GM19468 (cell line): ENCODE results near the gene CCDC9.
A peak's percentile ranks its signal among the peaks of the same experiment; 100 is the strongest.
"Not testable (repeated sequence)": the region's sequence is repeated elsewhere in the genome, so short reads cannot be mapped to it uniquely, and the experiment has no call there.

Experiments
- ATAC-seq: cut with Tn5 transposase; IDR thresholded peaks from one replicate; pipeline ENCODE4 v1.9.1; 2021; ENCODE audit warnings: mild to moderate bottlenecking, moderate library complexity, moderate number of reproducible peaks; ENCODE audit not compliant: unreplicated experiment; ENCODE audit errors: extremely low read depth

CCDC9 gene

DNA sequence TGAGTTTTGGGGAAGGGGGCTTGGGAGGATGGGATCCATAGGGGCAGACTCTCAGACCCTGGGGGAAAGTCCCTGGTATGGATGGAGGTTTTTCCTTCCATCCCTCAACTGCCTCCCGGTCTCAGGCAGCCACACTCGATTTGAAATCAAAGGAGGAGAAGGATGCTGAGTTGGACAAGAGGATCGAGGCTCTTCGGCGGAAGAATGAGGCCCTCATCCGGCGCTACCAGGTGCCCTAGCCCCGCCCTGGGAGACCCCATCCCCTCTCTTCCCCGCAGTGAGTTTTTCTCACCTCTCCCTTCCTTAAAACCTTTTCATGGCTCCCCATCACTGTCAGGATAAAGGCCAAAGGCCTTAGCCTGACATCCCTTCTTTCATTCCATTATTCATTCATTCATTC lies 2.1 kb downstream of the CCDC9 start:
- no peak for ATAC-seq

DNA sequence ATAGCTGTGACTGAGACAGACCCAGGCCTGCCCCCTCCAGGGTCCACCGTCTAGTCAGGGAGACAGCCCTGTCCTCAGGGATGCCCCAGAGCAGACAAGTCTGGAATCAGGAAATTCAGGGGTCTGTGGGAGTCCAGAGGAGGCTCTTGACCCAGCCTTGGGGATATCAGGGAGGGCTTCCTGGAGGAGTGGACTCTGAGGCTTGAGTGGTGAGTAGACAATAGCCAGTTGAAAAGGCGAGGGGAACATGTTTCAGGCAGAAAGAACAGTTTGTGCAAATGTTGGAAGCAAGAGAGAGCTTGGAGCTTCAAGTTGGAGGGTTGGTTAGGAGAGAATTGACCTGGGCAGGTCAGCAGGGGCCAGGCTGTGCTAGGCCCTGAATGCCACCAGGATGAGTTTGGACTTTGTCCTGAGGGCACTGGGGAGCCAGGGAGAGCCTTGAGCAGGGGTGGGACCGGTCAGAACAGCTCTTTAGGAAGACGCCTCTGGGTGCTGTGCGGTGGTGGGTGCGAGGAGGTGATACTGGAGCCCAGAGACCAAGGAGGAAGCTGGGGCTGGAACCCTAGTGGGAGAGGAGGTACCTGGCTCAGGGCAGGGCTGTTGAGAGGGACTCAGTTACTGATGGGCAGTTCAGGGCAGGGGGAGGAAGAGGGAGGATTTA lies 2.7 kb downstream of the CCDC9 start:
- ATAC-seq = no peak

DNA sequence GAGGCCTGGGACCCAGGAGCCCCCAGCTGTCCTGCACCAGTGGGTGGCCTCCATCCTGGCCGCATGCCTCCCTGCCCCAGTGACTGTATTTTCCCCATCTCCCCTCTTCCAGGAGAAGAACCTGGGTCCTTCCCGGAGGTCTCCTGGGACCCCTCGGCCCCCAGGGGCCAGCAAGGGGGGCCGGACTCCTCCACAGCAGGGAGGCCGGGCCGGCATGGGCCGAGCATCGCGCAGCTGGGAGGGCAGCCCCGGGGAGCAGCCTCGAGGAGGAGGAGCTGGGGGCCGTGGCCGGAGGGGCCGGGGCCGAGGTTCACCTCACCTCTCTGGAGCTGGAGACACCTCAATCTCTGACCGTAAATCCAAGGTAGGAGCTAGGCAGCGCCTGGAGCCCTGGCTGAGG lies 4.2 kb downstream of the CCDC9 start:
- ATAC-seq = no peak

DNA sequence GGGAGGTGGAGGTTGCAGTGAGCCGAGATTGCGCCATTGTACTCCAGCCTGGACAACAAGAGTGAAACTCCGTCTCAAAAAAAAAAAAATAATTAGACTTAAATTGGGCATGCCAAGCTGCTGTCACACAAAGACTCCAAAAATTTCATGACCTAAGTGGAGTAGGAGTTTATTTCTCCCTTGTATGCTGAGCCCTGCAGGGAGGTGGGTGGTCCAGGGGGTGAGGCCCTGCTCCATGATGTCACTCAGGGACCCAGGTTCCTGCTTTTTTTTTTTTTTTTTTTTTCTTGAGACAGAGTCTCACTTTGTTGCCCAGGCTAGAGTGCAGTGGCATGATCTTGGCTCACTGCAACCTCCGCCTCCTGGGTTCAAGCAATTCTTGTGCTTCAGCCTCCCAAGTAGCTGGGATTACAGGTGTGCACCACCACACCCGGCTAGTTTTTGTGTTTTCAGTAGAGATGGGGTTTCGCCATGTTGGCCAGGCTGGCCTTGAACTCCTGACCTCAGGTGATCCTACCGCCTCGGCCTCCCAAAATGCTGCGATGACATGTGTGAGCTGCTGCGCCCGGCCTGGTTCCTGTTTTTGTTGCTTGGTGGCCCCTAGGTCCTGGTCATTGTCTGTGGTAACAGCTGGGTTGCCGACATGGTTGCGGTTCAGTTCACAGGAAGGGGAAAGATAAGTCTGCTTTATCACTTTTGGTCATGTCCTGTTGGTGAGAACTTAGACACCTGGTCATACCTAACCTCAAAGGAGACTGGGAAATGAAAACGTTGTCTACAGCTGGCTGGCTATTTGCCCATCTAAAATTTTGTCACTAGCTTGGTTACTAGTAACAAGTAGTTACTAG lies 5.8 kb downstream of the CCDC9 start:
- ATAC-seq = not testable (repeated sequence)

DNA sequence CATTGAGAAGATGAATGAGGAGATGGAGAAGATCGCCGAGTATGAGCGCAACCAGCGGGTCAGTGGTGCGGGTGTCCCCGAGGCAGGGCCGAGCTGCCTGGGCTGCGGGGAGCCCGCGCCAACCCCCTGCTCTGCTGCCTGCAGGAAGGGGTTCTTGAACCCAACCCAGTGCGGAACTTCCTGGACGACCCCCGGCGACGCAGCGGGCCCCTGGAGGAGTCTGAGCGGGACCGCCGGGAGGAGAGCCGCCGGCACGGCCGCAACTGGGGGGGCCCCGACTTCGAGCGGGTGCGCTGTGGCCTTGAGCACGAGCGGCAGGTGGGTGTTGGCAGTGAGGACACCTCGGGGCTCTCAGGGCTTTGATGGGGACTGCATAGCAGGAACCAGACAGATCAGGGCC lies 8.3 kb downstream of the CCDC9 start:
- no peak for ATAC-seq

- ATAC-seq = no peak
Measured at GRCh38 chr19:47266401-47266941, 10.1 kb downstream of the CCDC9 start.

DNA sequence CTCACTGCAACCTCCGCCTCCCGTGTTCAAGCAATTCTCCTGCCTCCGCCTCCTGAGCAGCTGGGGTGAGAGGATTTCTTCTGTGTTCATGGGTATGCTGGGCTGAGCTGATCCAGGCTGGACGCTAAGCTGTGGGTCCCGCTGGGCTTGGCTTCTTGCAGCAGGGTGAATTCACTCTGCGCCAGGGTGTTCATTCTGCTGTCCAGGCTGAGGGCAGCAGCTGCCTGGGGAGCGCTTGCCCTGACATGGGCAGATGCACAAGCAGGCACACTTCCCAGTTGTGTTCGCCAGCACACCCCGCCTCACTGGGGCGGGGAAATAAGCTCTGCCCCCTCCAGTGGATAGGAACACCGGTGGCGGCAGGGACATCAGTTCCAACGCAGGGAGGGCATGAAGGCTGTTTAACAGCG lies 11.0 kb downstream of the CCDC9 start:
- ATAC-seq = no peak

- ATAC-seq = no peak
Measured at GRCh38 chr19:47268028-47268427, 11.7 kb downstream of the CCDC9 start.

GRCh38 chr19:47269596-47269995 lies 13.3 kb downstream of the CCDC9 start:
- no peak for ATAC-seq

DNA sequence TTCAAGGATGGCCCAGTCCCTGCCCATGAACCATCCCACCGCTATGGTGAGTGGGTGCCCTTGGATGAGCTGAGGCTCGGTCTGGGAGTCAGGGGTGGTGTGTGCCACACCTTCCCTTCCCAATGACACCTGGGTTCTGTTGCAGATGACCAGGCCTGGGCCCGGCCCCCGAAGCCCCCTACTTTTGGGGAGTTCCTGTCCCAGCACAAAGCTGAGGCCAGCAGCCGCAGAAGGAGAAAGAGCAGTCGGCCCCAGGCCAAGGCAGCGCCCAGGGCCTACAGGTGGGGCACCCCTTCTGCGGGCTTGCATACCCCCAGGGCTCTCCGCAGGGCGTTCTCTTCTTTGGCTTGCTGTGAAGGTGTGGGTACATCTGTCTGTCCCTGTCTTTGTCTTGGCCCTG lies 14.1 kb downstream of the CCDC9 start:
- ATAC-seq = no peak

DNA sequence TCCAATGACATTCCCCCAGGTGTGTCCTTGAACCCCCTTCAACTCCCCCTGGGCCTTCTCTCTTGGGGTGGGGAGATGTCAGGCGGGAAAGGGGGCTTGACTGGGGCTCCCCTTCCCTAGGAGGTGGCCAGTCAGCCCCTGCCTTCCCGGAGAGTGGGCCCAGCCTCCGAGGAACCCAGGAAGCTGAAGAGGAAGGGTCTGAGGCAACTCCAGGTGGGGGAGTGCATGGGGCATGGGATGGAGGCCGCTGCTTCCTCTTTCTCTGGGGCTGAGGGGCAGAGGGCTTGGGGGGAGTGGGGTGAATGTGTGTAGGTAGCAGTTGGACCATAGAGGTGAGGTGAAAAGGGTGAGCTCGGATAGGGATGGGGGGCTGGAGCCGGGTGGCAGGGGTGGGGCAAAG lies 15.6 kb downstream of the CCDC9 start:
- no peak for ATAC-seq

GRCh38 chr19:47272448-47273312 lies 16.4 kb downstream of the CCDC9 start:
- ATAC-seq = no peak

- peak; percentile 11 for ATAC-seq
Measured at GRCh38 chr19:47273313-47274070, 17.2 kb downstream of the CCDC9 start.

DNA sequence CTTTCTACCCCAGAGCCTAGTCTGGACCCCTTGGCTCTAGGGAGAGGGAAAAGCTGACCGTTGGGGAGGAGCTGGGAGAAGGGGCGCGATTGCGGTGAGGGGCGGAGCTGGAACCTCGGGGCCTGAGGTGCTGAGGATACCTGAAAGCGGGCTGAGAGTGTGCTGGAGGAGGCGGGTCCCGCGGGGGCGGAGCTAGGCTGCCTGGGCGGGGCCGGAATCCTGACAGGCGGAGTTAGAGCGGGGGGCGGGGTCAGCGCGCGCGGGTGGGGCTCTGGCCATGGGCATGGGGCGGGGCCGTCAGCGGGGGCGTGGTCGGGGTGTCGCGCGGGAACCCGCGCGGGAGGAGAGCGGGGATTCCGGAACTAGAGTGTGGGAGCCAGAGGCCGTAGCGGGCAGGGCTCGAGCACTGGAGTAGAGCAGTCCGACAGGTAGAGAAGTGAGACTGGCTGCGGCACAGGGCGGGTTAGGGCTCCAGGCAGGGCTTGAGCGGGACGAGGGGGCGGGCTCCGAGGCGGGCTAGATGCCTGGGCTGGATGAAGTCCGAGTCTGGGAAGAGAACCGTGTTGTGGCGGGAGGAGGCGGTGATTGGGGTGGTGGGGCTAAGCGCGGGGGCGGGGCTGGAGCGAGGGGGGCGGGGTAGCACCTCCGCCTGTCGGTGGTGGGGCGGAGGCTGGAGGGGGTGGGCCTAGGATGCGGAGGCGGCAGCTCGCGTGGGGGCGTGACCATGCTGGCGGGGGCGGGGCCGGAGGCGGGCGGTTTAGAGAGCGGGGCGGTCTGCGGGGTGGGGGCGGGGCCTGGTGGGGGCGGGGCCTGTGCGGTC lies 18.0 kb downstream of the CCDC9 start, which contains the start of gene INAFM1:
TSS of gene INAFM1 (plus strand) at position 815 of the 820 bp plus-strand sequence. CDS start 35 bp downstream, outside the sequence.
- no peak for ATAC-seq

GRCh38 chr19:47274891-47275761 lies 18.8 kb downstream of the CCDC9 start:
- ATAC-seq = no peak

- no peak for ATAC-seq
Measured at GRCh38 chr19:47275791-47276461, 19.6 kb downstream of the CCDC9 start.

- ATAC-seq = not testable (repeated sequence)
Measured at GRCh38 chr19:47276513-47276912, 20.2 kb downstream of the CCDC9 start.
